ENCODE results near the gene SLC41A2.

Gene SLC41A2

GRCh38 chr12:104933778-104934177 is 24.3 kb downstream of the SLC41A2 start:
- TF ChIP-seq, protein P1, sequence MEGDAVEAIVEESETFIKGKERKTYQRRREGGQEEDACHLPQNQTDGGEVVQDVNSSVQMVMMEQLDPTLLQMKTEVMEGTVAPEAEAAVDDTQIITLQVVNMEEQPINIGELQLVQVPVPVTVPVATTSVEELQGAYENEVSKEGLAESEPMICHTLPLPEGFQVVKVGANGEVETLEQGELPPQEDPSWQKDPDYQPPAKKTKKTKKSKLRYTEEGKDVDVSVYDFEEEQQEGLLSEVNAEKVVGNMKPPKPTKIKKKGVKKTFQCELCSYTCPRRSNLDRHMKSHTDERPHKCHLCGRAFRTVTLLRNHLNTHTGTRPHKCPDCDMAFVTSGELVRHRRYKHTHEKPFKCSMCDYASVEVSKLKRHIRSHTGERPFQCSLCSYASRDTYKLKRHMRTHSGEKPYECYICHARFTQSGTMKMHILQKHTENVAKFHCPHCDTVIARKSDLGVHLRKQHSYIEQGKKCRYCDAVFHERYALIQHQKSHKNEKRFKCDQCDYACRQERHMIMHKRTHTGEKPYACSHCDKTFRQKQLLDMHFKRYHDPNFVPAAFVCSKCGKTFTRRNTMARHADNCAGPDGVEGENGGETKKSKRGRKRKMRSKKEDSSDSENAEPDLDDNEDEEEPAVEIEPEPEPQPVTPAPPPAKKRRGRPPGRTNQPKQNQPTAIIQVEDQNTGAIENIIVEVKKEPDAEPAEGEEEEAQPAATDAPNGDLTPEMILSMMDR (IDR thresholded peaks at IDR 0.05; ENCODE audit: low read depth, low read length, missing control alignments), result no peak
- no peak overlapping the region for H3K4me3 ChIP-seq (ENCODE audit: low read depth, low read length)
- in situ Hi-C loops (cut with HindIII; ENCODE audit: low sequenced_read_pairs), result no loop called here
- no peak for DNase-seq (ENCODE audit: low read depth)

GRCh38 chr12:104933128-104933527 is 25.0 kb downstream of the SLC41A2 start:
- in situ Hi-C loops (cut with HindIII; ENCODE audit: low sequenced_read_pairs), result no loop called here
- DNase-seq (ENCODE audit: low read depth), result no peak
- TF ChIP-seq, protein P1 (IDR thresholded peaks at IDR 0.05; ENCODE audit: low read depth, low read length, missing control alignments), result no peak
- H3K4me3 ChIP-seq (ENCODE audit: low read depth, low read length), result no peak overlapping the region

- in situ Hi-C loops (cut with HindIII; ENCODE audit: low sequenced_read_pairs), result no loop called here
Observed at GRCh38 chr12:104930388-104931326, 27.4 kb downstream of the SLC41A2 start.

DNA sequence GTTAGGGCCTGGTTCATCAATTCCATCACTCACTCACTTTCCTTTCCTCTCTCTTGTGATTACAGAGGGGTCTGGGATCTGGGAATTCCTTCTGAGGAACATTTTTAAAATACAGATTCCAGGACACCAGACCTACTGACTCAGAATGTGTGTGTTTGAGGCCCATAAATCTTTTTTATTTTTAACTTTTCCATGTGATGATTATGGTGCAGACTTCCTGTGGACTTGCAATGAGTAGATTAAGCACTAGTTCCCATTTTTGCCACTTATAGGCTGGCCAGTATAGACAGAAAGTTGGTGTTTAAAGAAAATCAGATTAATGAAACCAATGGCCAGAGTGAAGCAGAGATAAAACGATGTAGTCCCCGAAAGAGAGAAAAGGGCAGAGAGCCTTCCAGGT is 28.1 kb downstream of the SLC41A2 start:
- no peak overlapping the region for H3K4me3 ChIP-seq (ENCODE audit: low read depth, low read length)
- DNase-seq (ENCODE audit: low read depth), result no peak
- in situ Hi-C loops (cut with HindIII; ENCODE audit: low sequenced_read_pairs), result no loop called here
- TF ChIP-seq, protein P1 (IDR thresholded peaks at IDR 0.05; ENCODE audit: low read depth, low read length, missing control alignments), result no peak

More at GRCh38 chr12:104930388-104931326, 27.4 kb downstream of the SLC41A2 start:
- no peak overlapping the region for H3K4me3 ChIP-seq (ENCODE audit: low read depth, low read length)
- no peak for DNase-seq (ENCODE audit: low read depth)
- TF ChIP-seq, protein P1 (IDR thresholded peaks at IDR 0.05; ENCODE audit: low read depth, low read length, missing control alignments), result no peak

GRCh38 chr12:104929368-104929767 is 28.7 kb downstream of the SLC41A2 start:
- DNase-seq (ENCODE audit: low read depth), result no peak
- TF ChIP-seq, protein P1 (IDR thresholded peaks at IDR 0.05; ENCODE audit: low read depth, low read length, missing control alignments), result no peak
- H3K4me3 ChIP-seq (ENCODE audit: low read depth, low read length), result no peak overlapping the region
- in situ Hi-C loops (cut with HindIII; ENCODE audit: low sequenced_read_pairs), result no loop called here

GRCh38 chr12:104928036-104928745 is 29.9 kb downstream of the SLC41A2 start:
- in situ Hi-C loops (cut with HindIII; ENCODE audit: low sequenced_read_pairs), result no loop called here

More at GRCh38 chr12:104928036-104928745, 29.9 kb downstream of the SLC41A2 start:
- no peak overlapping the region for H3K4me3 ChIP-seq (ENCODE audit: low read depth, low read length)
- DNase-seq (ENCODE audit: low read depth), result no peak
- TF ChIP-seq, protein P1 (IDR thresholded peaks at IDR 0.05; ENCODE audit: low read depth, low read length, missing control alignments), result no peak

Measured in astrocyte of the cerebellum (primary cell).